ENCODE results near the gene NCBP1.
"Not testable (repeated sequence)": the region's sequence is repeated elsewhere in the genome, so short reads cannot be mapped to it uniquely, and the experiment has no call there.

NCBP1 gene

GRCh38 chr9:97601228-97601898 lies 32.3 kb upstream of the NCBP1 start:
- H3K9ac ChIP-seq (ENCODE audit: low read depth, low read length): no peak overlapping the region
- no peak overlapping the region for H3K4me3 ChIP-seq (ENCODE audit: low read depth, low read length)
- no peaks in the 10 kb centered on the region for H3K4me1 ChIP-seq (ENCODE audit: control insufficient read depth, insufficient read depth, low read length)
- peaks cover 22% of the 10 kb centered on the region for H3K36me3 ChIP-seq (ENCODE audit: control insufficient read depth, insufficient read depth, low read length)
- H3K9me3 ChIP-seq (ENCODE audit: control insufficient read depth, insufficient read depth, low read length): no peaks in the 10 kb centered on the region
- H3K27me3 ChIP-seq (ENCODE audit: control insufficient read depth, insufficient read depth, low read length): no peaks in the 10 kb centered on the region

- no peaks in the 10 kb centered on the region for H3K4me1 ChIP-seq (ENCODE audit: control insufficient read depth, insufficient read depth, low read length)
- peaks cover 22% of the 10 kb centered on the region for H3K36me3 ChIP-seq (ENCODE audit: control insufficient read depth, insufficient read depth, low read length)
- H3K9me3 ChIP-seq (ENCODE audit: control insufficient read depth, insufficient read depth, low read length): no peaks in the 10 kb centered on the region
- H3K4me3 ChIP-seq (ENCODE audit: low read depth, low read length): no peak overlapping the region
- H3K9ac ChIP-seq (ENCODE audit: low read depth, low read length): no peak overlapping the region
- no peaks in the 10 kb centered on the region for H3K27me3 ChIP-seq (ENCODE audit: control insufficient read depth, insufficient read depth, low read length)
Measured at GRCh38 chr9:97602430-97602829, 31.2 kb upstream of the NCBP1 start.

- H3K36me3 ChIP-seq (ENCODE audit: control insufficient read depth, insufficient read depth, low read length): peaks cover 22% of the 10 kb centered on the region
- no peaks in the 10 kb centered on the region for H3K4me1 ChIP-seq (ENCODE audit: control insufficient read depth, insufficient read depth, low read length)
- no peaks in the 10 kb centered on the region for H3K9me3 ChIP-seq (ENCODE audit: control insufficient read depth, insufficient read depth, low read length)
- H3K4me3 ChIP-seq (ENCODE audit: low read depth, low read length): no peak overlapping the region
- no peaks in the 10 kb centered on the region for H3K27me3 ChIP-seq (ENCODE audit: control insufficient read depth, insufficient read depth, low read length)
- no peak overlapping the region for H3K9ac ChIP-seq (ENCODE audit: low read depth, low read length)
Measured at GRCh38 chr9:97604901-97605645, 28.5 kb upstream of the NCBP1 start.

- Histone ChIP-seq H3K27me3 (ENCODE audit: control insufficient read depth, insufficient read depth, low read length) (no peaks in the 10 kb centered on the region), H3K4me1 (ENCODE audit: control insufficient read depth, insufficient read depth, low read length) (no peaks in the 10 kb centered on the region), H3K9ac (ENCODE audit: low read depth, low read length) (no peak overlapping the region), H3K4me3 (ENCODE audit: low read depth, low read length) (no peak overlapping the region), H3K9me3 (ENCODE audit: control insufficient read depth, insufficient read depth, low read length) (no peaks in the 10 kb centered on the region), H3K36me3 (ENCODE audit: control insufficient read depth, insufficient read depth, low read length) (peaks cover 5% of the 10 kb centered on the region)
Measured at GRCh38 chr9:97615439-97616072, 18.1 kb upstream of the NCBP1 start.

- peaks cover 19% of the 10 kb centered on the region for H3K36me3 ChIP-seq (ENCODE audit: control insufficient read depth, insufficient read depth, low read length)
- H3K27me3 ChIP-seq (ENCODE audit: control insufficient read depth, insufficient read depth, low read length): no peaks in the 10 kb centered on the region
- H3K4me3 ChIP-seq (ENCODE audit: low read depth, low read length): no peak overlapping the region
Measured at GRCh38 chr9:97617939-97618416, 15.6 kb upstream of the NCBP1 start.

GRCh38 chr9:97620063-97620462 lies 13.6 kb upstream of the NCBP1 start:
- not testable (repeated sequence) for H3K4me1 ChIP-seq (ENCODE audit: control insufficient read depth, insufficient read depth, low read length); H3K9me3 ChIP-seq (ENCODE audit: control insufficient read depth, insufficient read depth, low read length); H3K4me3 ChIP-seq (ENCODE audit: low read depth, low read length); H3K9ac ChIP-seq (ENCODE audit: low read depth, low read length); H3K27me3 ChIP-seq (ENCODE audit: control insufficient read depth, insufficient read depth, low read length)
- H3K36me3 ChIP-seq (ENCODE audit: control insufficient read depth, insufficient read depth, low read length): peaks cover 27% of the 10 kb centered on the region

More at GRCh38 chr9:97617939-97618416, 15.6 kb upstream of the NCBP1 start:
- Histone ChIP-seq H3K9me3 (ENCODE audit: control insufficient read depth, insufficient read depth, low read length) (peaks cover 3% of the 10 kb centered on the region), H3K4me1 (ENCODE audit: control insufficient read depth, insufficient read depth, low read length) (no peaks in the 10 kb centered on the region), H3K9ac (ENCODE audit: low read depth, low read length) (no peak overlapping the region)

- not testable (repeated sequence) for H3K4me1 ChIP-seq (ENCODE audit: control insufficient read depth, insufficient read depth, low read length); H3K27me3 ChIP-seq (ENCODE audit: control insufficient read depth, insufficient read depth, low read length); H3K9me3 ChIP-seq (ENCODE audit: control insufficient read depth, insufficient read depth, low read length); H3K4me3 ChIP-seq (ENCODE audit: low read depth, low read length); H3K9ac ChIP-seq (ENCODE audit: low read depth, low read length)
- peaks cover 22% of the 10 kb centered on the region for H3K36me3 ChIP-seq (ENCODE audit: control insufficient read depth, insufficient read depth, low read length)
Measured at GRCh38 chr9:97622483-97622882, 11.1 kb upstream of the NCBP1 start.

- peaks cover 22% of the 10 kb centered on the region for H3K36me3 ChIP-seq (ENCODE audit: control insufficient read depth, insufficient read depth, low read length)
Measured at GRCh38 chr9:97623946-97624345, 9.7 kb upstream of the NCBP1 start.

GRCh38 chr9:97625620-97626019 lies 8.0 kb upstream of the NCBP1 start:
- Histone ChIP-seq H3K4me3 (ENCODE audit: low read depth, low read length) (no peak overlapping the region), H3K9ac (ENCODE audit: low read depth, low read length) (no peak overlapping the region), H3K27me3 (ENCODE audit: control insufficient read depth, insufficient read depth, low read length) (no peaks in the 10 kb centered on the region), H3K36me3 (ENCODE audit: control insufficient read depth, insufficient read depth, low read length) (peaks cover 22% of the 10 kb centered on the region), H3K9me3 (ENCODE audit: control insufficient read depth, insufficient read depth, low read length) (peaks cover 3% of the 10 kb centered on the region), H3K4me1 (ENCODE audit: control insufficient read depth, insufficient read depth, low read length) (peaks cover 10% of the 10 kb centered on the region)

More at GRCh38 chr9:97623946-97624345, 9.7 kb upstream of the NCBP1 start:
- Histone ChIP-seq H3K27me3 (ENCODE audit: control insufficient read depth, insufficient read depth, low read length) (no peaks in the 10 kb centered on the region), H3K9ac (ENCODE audit: low read depth, low read length) (no peak overlapping the region), H3K9me3 (ENCODE audit: control insufficient read depth, insufficient read depth, low read length) (peaks cover 3% of the 10 kb centered on the region), H3K4me1 (ENCODE audit: control insufficient read depth, insufficient read depth, low read length) (peaks cover 5% of the 10 kb centered on the region), H3K4me3 (ENCODE audit: low read depth, low read length) (no peak overlapping the region)

- no peak overlapping the region for H3K4me3 ChIP-seq (ENCODE audit: low read depth, low read length)
- no peaks in the 10 kb centered on the region for H3K27me3 ChIP-seq (ENCODE audit: control insufficient read depth, insufficient read depth, low read length)
- peaks cover 11% of the 10 kb centered on the region for H3K36me3 ChIP-seq (ENCODE audit: control insufficient read depth, insufficient read depth, low read length)
- peaks cover 10% of the 10 kb centered on the region for H3K4me1 ChIP-seq (ENCODE audit: control insufficient read depth, insufficient read depth, low read length)
- H3K9ac ChIP-seq (ENCODE audit: low read depth, low read length): no peak overlapping the region
- H3K9me3 ChIP-seq (ENCODE audit: control insufficient read depth, insufficient read depth, low read length): no peaks in the 10 kb centered on the region
Measured at GRCh38 chr9:97627624-97628023, 6.0 kb upstream of the NCBP1 start.

GRCh38 chr9:97628668-97629067 lies 5.0 kb upstream of the NCBP1 start:
- H3K4me3 ChIP-seq (ENCODE audit: low read depth, low read length): no peak overlapping the region
- peaks cover 10% of the 10 kb centered on the region for H3K4me1 ChIP-seq (ENCODE audit: control insufficient read depth, insufficient read depth, low read length)
- H3K9ac ChIP-seq (ENCODE audit: low read depth, low read length): no peak overlapping the region
- no peaks in the 10 kb centered on the region for H3K9me3 ChIP-seq (ENCODE audit: control insufficient read depth, insufficient read depth, low read length)
- H3K36me3 ChIP-seq (ENCODE audit: control insufficient read depth, insufficient read depth, low read length): peaks cover 6% of the 10 kb centered on the region
- H3K27me3 ChIP-seq (ENCODE audit: control insufficient read depth, insufficient read depth, low read length): no peaks in the 10 kb centered on the region

Data from iPS-15b (cell line).